ENCODE measurements around the gene CYP4F8.
"Not testable (repeated sequence)": the region's sequence is repeated elsewhere in the genome, so short reads cannot be mapped to it uniquely, and the experiment has no call there.

CYP4F8 gene

DNA sequence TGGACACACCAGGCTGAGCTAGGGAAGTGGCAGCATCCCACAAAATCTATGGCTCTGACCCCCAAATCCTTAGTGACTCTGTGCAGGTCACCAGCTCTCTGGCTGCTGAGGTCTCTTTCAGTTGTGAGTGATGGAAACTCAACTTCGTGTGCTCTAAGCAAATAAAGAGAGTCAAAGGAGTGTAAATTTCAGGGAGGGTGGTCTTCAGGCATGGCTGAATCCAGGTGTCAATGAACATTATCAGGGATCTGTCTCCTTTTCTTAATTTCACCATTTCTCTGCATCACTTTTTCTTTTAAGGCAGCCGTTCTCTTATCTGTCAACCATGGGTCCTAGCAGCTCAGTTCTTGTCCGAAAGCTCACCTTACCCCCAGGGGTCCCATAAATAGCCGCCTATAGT lies 64.1 kb downstream of the CYP4F8 start:
- Histone ChIP-seq H3K9me3 (ENCODE audit: control insufficient read depth, insufficient read depth, low read length) (no peaks in the 10 kb centered on the region), H4K20me1 (ENCODE audit: control insufficient read depth, insufficient read depth, low read depth, low read length) (no peaks in the 10 kb centered on the region), H3F3A (ENCODE audit: control insufficient read depth, insufficient read depth) (no peaks in the 10 kb centered on the region), H3K4me1 (ENCODE audit: control insufficient read depth, low read length) (no peaks in the 10 kb centered on the region), H3K9me2 (replicated peaks; ENCODE audit: control insufficient read depth, low read length) (no peaks in the 10 kb centered on the region), H3K4me2 (ENCODE audit: low read length) (no peak overlapping the region), H3K27me3 (ENCODE audit: control insufficient read depth, low read length) (no peaks in the 10 kb centered on the region), H3K27ac (ENCODE audit: low read depth, low read length) (no peak overlapping the region), H3K36me3 (ENCODE audit: control insufficient read depth, low read length) (no peaks in the 10 kb centered on the region), H3K79me2 (ENCODE audit: control insufficient read depth, low read length) (no peaks in the 10 kb centered on the region), H3K4me3 (ENCODE audit: low read length) (no peak overlapping the region)
- no peak for TF ChIP-seq EZH2phosphoT487 (IDR thresholded peaks at IDR 0.05; ENCODE audit: borderline replicate concordance, low read length)
- TF ChIP-seq, protein P1, sequence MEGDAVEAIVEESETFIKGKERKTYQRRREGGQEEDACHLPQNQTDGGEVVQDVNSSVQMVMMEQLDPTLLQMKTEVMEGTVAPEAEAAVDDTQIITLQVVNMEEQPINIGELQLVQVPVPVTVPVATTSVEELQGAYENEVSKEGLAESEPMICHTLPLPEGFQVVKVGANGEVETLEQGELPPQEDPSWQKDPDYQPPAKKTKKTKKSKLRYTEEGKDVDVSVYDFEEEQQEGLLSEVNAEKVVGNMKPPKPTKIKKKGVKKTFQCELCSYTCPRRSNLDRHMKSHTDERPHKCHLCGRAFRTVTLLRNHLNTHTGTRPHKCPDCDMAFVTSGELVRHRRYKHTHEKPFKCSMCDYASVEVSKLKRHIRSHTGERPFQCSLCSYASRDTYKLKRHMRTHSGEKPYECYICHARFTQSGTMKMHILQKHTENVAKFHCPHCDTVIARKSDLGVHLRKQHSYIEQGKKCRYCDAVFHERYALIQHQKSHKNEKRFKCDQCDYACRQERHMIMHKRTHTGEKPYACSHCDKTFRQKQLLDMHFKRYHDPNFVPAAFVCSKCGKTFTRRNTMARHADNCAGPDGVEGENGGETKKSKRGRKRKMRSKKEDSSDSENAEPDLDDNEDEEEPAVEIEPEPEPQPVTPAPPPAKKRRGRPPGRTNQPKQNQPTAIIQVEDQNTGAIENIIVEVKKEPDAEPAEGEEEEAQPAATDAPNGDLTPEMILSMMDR (IDR thresholded peaks at IDR 0.05; ENCODE audit: low read depth, low read length, poor library complexity, severe bottlenecking) = no peak

DNA sequence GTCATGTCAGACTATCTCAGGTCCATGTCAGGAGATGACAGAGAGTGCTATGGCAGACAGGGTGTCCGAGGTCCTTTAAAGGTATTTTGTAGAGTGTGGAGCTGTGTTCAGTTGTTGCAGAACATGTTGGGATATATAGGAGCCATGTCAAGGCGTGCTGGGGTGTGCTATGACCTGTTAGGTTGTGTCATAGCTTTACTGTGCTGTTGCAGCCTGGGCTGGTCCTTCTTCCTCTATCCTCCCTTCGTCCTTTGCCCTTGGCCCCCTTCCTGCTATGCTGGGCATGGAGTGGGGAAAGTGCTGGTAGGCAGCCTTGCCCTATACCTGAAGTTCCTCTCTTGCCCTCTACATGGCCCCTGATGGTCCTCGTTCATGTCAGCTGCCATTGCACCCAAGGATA lies 64.8 kb downstream of the CYP4F8 start:
- H4K20me1 ChIP-seq (ENCODE audit: control insufficient read depth, insufficient read depth, low read depth, low read length); H3K4me1 ChIP-seq (ENCODE audit: control insufficient read depth, low read length); H3K36me3 ChIP-seq (ENCODE audit: control insufficient read depth, low read length); H3K4me2 ChIP-seq (ENCODE audit: low read length); H3K27me3 ChIP-seq (ENCODE audit: control insufficient read depth, low read length); H3K9me2 ChIP-seq (replicated peaks; ENCODE audit: control insufficient read depth, low read length); H3K9me3 ChIP-seq (ENCODE audit: control insufficient read depth, insufficient read depth, low read length); H3K4me3 ChIP-seq (ENCODE audit: low read length); H3K79me2 ChIP-seq (ENCODE audit: control insufficient read depth, low read length); H3F3A ChIP-seq (ENCODE audit: control insufficient read depth, insufficient read depth); H3K27ac ChIP-seq (ENCODE audit: low read depth, low read length): not testable (repeated sequence)

All from DOHH2 (cell line).